ENCODE results near the gene GTSE1. TPM values are rescaled to one million over a fixed set of nuclear protein-coding genes. Genes with fewer than 3 reads are reported as not detected.
A peak's percentile ranks its signal among the peaks of the same experiment; 100 is the strongest.

The GTSE1 gene
- total and polyA plus RNA-seq, 2 of the 13 experiments (the other 11 are each of a cell fraction or from before 2014, with no cell fraction given): 10.7 to 13.5 TPM

DNA sequence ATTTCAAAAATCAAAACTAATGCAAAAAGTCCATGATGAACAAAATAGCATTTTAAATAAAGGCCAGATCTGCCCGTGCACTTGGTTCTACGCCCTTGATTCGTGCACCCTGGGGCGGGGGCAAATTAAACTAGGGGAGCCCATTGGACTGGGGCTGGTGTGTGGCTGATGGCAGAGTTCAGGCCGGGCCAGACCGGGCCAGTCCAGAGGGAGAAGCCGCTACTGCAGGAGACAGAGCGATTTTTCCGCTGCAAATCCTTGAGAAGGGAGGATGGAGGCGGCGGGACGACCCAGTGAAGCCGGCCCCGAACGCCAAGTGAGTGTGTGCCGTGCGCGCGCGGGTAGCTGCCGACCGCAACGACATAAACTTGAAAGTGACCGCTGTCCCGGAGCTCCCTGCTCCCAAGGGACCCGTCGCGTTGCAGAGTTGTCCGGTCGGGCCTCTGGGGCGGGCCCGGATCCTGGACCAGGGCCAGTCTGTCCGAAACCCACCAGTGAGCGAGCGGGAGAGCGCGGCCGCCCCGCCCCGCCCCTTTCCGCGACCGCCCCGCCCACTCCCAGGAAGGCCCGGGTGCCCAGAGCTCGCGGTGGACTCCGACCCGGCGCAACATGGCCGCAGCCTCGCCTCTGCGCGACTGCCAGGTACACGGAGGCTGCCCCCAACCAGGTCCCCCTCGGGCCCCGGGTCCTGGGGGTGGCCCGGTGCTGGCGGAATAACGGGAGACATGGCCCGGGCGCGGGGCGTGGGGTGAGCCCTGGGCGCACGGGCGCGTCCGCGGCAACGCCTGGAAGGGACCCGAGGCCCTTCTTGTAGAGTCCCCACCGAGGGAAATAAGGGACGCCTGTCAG, 29.0 kb upstream of the GTSE1 start, which contains the start of gene TTC38 (continued):
- TF ChIP-seq, protein P1, sequence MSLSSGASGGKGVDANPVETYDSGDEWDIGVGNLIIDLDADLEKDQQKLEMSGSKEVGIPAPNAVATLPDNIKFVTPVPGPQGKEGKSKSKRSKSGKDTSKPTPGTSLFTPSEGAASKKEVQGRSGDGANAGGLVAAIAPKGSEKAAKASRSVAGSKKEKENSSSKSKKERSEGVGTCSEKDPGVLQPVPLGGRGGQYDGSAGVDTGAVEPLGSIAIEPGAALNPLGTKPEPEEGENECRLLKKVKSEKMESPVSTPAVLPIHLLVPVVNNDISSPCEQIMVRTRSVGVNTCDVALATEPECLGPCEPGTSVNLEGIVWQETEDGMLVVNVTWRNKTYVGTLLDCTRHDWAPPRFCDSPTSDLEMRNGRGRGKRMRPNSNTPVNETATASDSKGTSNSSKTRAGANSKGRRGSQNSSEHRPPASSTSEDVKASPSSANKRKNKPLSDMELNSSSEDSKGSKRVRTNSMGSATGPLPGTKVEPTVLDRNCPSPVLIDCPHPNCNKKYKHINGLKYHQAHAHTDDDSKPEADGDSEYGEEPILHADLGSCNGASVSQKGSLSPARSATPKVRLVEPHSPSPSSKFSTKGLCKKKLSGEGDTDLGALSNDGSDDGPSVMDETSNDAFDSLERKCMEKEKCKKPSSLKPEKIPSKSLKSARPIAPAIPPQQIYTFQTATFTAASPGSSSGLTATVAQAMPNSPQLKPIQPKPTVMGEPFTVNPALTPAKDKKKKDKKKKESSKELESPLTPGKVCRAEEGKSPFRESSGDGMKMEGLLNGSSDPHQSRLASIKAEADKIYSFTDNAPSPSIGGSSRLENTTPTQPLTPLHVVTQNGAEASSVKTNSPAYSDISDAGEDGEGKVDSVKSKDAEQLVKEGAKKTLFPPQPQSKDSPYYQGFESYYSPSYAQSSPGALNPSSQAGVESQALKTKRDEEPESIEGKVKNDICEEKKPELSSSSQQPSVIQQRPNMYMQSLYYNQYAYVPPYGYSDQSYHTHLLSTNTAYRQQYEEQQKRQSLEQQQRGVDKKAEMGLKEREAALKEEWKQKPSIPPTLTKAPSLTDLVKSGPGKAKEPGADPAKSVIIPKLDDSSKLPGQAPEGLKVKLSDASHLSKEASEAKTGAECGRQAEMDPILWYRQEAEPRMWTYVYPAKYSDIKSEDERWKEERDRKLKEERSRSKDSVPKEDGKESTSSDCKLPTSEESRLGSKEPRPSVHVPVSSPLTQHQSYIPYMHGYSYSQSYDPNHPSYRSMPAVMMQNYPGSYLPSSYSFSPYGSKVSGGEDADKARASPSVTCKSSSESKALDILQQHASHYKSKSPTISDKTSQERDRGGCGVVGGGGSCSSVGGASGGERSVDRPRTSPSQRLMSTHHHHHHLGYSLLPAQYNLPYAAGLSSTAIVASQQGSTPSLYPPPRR (CRISPR knock-in tag; IDR thresholded peaks at IDR 0.05; ENCODE audit: borderline replicate concordance): peak; percentile 87
- TF ChIP-seq GFI1 (CRISPR knock-in tag; IDR thresholded peaks at IDR 0.05; ENCODE audit: borderline replicate concordance) (peak; percentile 57; the same call in 1 of the 2 replicates), ZNF20 (CRISPR knock-in tag; IDR thresholded peaks at IDR 0.05) (no peak), ADNP (CRISPR knock-in tag; IDR thresholded peaks at IDR 0.05) (no peak), RARA (CRISPR knock-in tag; IDR thresholded peaks at IDR 0.05) (peak; percentile 77), CBX2 (IDR thresholded peaks at IDR 0.05; ENCODE audit: low read depth, low read length) (no peak), CBX2 (CRISPR knock-in tag; IDR thresholded peaks at IDR 0.05; ENCODE audit: low read depth) (no peak), KAT8 (CRISPR knock-in tag; IDR thresholded peaks at IDR 0.05) (peak; percentile 19; the same call in 1 of the 2 replicates), ZNF326 (CRISPR knock-in tag; IDR thresholded peaks at IDR 0.05; ENCODE audit: borderline replicate concordance) (no peak), STAG1 (CRISPR knock-in tag; IDR thresholded peaks at IDR 0.05) (no peak), ZNF431 (CRISPR knock-in tag; IDR thresholded peaks at IDR 0.05; ENCODE audit: borderline replicate concordance, low read depth) (peak; percentile 21; the same call in 1 of the 2 replicates), ZNF383 (CRISPR knock-in tag; IDR thresholded peaks at IDR 0.05; ENCODE audit: borderline replicate concordance) (no peak), CCAR2 (optimal IDR thresholded peaks at IDR 0.05; ENCODE audit: low read depth, low read length) (no peak), POLR2A (IDR thresholded peaks at IDR 0.05; ENCODE audit: insufficient read depth in 1 of 2, low read depth in 2 of 2, low read length in 2 of 2) (peak; percentile 80 to 93), SPEN (CRISPR knock-in tag; IDR thresholded peaks at IDR 0.05; ENCODE audit: low read depth) (peak; percentile 56), ZNF121 (CRISPR knock-in tag; IDR thresholded peaks at IDR 0.05) (peak; percentile 75; the same call in 1 of the 2 replicates)
- TF ChIP-seq, protein P2, sequence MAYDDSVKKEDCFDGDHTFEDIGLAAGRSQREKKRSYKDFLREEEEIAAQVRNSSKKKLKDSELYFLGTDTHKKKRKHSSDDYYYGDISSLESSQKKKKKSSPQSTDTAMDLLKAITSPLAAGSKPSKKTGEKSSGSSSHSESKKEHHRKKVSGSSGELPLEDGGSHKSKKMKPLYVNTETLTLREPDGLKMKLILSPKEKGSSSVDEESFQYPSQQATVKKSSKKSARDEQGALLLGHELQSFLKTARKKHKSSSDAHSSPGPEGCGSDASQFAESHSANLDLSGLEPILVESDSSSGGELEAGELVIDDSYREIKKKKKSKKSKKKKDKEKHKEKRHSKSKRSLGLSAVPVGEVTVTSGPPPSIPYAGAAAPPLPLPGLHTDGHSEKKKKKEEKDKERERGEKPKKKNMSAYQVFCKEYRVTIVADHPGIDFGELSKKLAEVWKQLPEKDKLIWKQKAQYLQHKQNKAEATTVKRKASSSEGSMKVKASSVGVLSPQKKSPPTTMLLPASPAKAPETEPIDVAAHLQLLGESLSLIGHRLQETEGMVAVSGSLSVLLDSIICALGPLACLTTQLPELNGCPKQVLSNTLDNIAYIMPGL (CRISPR knock-in tag; IDR thresholded peaks at IDR 0.05; ENCODE audit: borderline replicate concordance in 1 of 2, low read depth in 1 of 2): peak; percentile 57 to 61; a peak in 3 of 4 replicates
- TF ChIP-seq, protein P3, sequence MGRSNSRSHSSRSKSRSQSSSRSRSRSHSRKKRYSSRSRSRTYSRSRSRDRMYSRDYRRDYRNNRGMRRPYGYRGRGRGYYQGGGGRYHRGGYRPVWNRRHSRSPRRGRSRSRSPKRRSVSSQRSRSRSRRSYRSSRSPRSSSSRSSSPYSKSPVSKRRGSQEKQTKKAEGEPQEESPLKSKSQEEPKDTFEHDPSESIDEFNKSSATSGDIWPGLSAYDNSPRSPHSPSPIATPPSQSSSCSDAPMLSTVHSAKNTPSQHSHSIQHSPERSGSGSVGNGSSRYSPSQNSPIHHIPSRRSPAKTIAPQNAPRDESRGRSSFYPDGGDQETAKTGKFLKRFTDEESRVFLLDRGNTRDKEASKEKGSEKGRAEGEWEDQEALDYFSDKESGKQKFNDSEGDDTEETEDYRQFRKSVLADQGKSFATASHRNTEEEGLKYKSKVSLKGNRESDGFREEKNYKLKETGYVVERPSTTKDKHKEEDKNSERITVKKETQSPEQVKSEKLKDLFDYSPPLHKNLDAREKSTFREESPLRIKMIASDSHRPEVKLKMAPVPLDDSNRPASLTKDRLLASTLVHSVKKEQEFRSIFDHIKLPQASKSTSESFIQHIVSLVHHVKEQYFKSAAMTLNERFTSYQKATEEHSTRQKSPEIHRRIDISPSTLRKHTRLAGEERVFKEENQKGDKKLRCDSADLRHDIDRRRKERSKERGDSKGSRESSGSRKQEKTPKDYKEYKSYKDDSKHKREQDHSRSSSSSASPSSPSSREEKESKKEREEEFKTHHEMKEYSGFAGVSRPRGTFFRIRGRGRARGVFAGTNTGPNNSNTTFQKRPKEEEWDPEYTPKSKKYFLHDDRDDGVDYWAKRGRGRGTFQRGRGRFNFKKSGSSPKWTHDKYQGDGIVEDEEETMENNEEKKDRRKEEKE (IDR thresholded peaks at IDR 0.05): no peak
- TF ChIP-seq, protein P4, sequence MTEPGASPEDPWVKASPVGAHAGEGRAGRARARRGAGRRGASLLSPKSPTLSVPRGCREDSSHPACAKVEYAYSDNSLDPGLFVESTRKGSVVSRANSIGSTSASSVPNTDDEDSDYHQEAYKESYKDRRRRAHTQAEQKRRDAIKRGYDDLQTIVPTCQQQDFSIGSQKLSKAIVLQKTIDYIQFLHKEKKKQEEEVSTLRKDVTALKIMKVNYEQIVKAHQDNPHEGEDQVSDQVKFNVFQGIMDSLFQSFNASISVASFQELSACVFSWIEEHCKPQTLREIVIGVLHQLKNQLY (CRISPR knock-in tag; IDR thresholded peaks at IDR 0.05): no peak

Data from HepG2 (cell line).